OCI-M2 (cell line): ENCODE measurements around the gene ADCY1.

Source experiments
- DNase-seq: peaks from one replicate; lab custom pipeline; 2025; ENCODE audit not compliant: unreplicated experiment; lab: John Stamatoyannopoulos, UW

Gene ADCY1

GRCh38 chr7:45592230-45592991 is 18.2 kb downstream of the ADCY1 start:
- DNase-seq: no peak

- DNase-seq: no peak
Observed at GRCh38 chr7:45593121-45593541, 19.0 kb downstream of the ADCY1 start.

GRCh38 chr7:45593877-45594276 is 19.7 kb downstream of the ADCY1 start:
- DNase-seq: no peak

GRCh38 chr7:45594745-45595535 is 20.8 kb downstream of the ADCY1 start:
- DNase-seq: no peak

- DNase-seq: no peak
Observed at GRCh38 chr7:45595809-45596664, 21.9 kb downstream of the ADCY1 start.

GRCh38 chr7:45596665-45597095 is 22.5 kb downstream of the ADCY1 start:
- DNase-seq: no peak

GRCh38 chr7:45597286-45597984 is 23.3 kb downstream of the ADCY1 start:
- DNase-seq: no peak

- no peak for DNase-seq
Observed at GRCh38 chr7:45598886-45599520, 24.8 kb downstream of the ADCY1 start.

GRCh38 chr7:45599851-45600706 is 25.9 kb downstream of the ADCY1 start:
- DNase-seq: no peak

GRCh38 chr7:45601094-45601493 is 26.9 kb downstream of the ADCY1 start:
- DNase-seq: no peak

- no peak for DNase-seq
Observed at GRCh38 chr7:45601816-45602540, 27.8 kb downstream of the ADCY1 start.

GRCh38 chr7:45606050-45606449 is 31.9 kb downstream of the ADCY1 start:
- no peak for DNase-seq

- DNase-seq: no peak
Observed at GRCh38 chr7:45606931-45607330, 32.8 kb downstream of the ADCY1 start.

GRCh38 chr7:45609180-45609579 is 35.0 kb downstream of the ADCY1 start:
- no peak for DNase-seq

- DNase-seq: no peak
Observed at GRCh38 chr7:45610019-45610418, 35.9 kb downstream of the ADCY1 start.

- DNase-seq: no peak
Observed at GRCh38 chr7:45610660-45611299, 36.6 kb downstream of the ADCY1 start.

GRCh38 chr7:45617166-45617565 is 43.0 kb downstream of the ADCY1 start:
- no peak for DNase-seq

- DNase-seq: no peak
Observed at GRCh38 chr7:45622058-45622457, 47.9 kb downstream of the ADCY1 start.
